DND-41 (cell line): ENCODE data around the gene ARID5A.

ENCODE experiments used
- CTCF ChIP-seq: IDR thresholded peaks from 2 replicates; pipeline ENCODE4 v1.5.1; 2012; ENCODE audit warnings: borderline replicate concordance, low read length, moderate library complexity, mild to moderate bottlenecking; ENCODE audit not compliant: poor library complexity, severe bottlenecking; ENCODE audit errors: extremely low read depth
- EZH2 ChIP-seq: IDR thresholded peaks from 3 replicates; pipeline ENCODE4 v1.6.1; 2012; ENCODE audit warnings: borderline replicate concordance, low read depth, mild to moderate bottlenecking, moderate library complexity, low read length, inconsistent platforms; ENCODE audit not compliant: severe bottlenecking

DNA sequence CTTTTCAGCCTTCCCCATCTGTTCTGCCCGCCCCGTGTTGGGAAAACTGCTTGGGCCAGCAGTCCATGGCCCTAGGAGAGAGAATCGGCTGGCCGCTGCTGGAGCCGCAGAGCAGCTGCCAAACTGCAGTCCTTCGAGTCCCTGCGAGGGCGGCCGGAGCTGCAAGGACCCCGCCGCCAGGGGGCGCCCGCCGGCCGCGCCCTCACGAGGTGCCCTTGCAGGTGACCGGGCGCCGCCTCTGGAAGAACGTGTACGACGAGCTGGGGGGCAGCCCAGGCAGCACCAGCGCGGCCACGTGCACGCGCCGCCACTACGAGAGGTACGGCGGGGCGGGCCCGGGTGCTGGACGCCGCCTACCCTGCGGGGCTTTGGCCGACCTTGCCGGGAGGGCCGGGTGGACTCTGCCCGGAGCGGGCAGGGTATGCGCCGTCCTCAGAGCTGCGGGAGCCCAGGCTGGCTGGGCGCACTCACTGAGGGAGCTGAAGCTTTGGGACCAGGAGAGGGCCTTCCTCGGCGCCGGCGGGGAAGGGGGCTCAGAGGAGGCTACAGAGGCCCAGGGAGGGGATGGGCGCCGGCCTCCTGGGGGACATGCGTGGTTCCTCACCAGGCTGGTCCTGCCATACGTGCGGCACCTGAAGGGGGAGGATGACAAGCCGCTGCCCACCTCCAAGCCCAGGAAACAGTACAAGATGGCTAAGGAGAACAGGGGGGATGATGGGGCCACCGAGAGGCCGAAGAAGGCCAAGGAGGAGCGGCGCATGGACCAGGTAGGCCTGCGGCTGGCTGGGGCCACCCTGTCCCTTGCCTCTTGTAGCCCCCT is 13.6 kb downstream of the ARID5A start:
- TF ChIP-seq CTCF (no peak), EZH2 (no peak)
